HG03064 (cell line): ENCODE measurements around the gene DCAF4.
"Not testable (repeated sequence)": the region's sequence is repeated elsewhere in the genome, so short reads cannot be mapped to it uniquely, and the experiment has no call there.

Experiments
- ATAC-seq: cut with Tn5 transposase; IDR thresholded peaks from one replicate; pipeline ENCODE4 v1.9.1; 2021; ENCODE audit warnings: low read depth; ENCODE audit not compliant: unreplicated experiment

Gene DCAF4

GRCh38 chr14:72962829-72963312 lies 36.6 kb downstream of the DCAF4 start:
- no peak for ATAC-seq

- no peak for ATAC-seq
Observed at GRCh38 chr14:72965249-72965648, 39.0 kb downstream of the DCAF4 start.

GRCh38 chr14:72966038-72966437 lies 39.8 kb downstream of the DCAF4 start:
- ATAC-seq, result no peak

- no peak for ATAC-seq
Observed at GRCh38 chr14:72968316-72968715, 42.1 kb downstream of the DCAF4 start.

- no peak for ATAC-seq
Observed at GRCh38 chr14:72970058-72970630, 43.9 kb downstream of the DCAF4 start.

- ATAC-seq, result no peak
Observed at GRCh38 chr14:72970824-72971434, 44.7 kb downstream of the DCAF4 start.

- no peak for ATAC-seq
Observed at GRCh38 chr14:72974661-72975060, 48.4 kb downstream of the DCAF4 start.

GRCh38 chr14:72975770-72976169 lies 49.5 kb downstream of the DCAF4 start:
- no peak for ATAC-seq

GRCh38 chr14:72978856-72979255 lies 52.6 kb downstream of the DCAF4 start:
- no peak for ATAC-seq

- ATAC-seq, result no peak
Observed at GRCh38 chr14:72980863-72981262, 54.6 kb downstream of the DCAF4 start.

- ATAC-seq, result no peak
Observed at GRCh38 chr14:72982146-72982708, 56.0 kb downstream of the DCAF4 start.

GRCh38 chr14:72986214-72986613 lies 60.0 kb downstream of the DCAF4 start:
- no peak for ATAC-seq

GRCh38 chr14:72986857-72987256 lies 60.6 kb downstream of the DCAF4 start:
- ATAC-seq, result no peak

GRCh38 chr14:72990171-72990570 lies 63.9 kb downstream of the DCAF4 start:
- no peak for ATAC-seq

- ATAC-seq, result no peak
Observed at GRCh38 chr14:72996916-72997315, 70.7 kb downstream of the DCAF4 start.

GRCh38 chr14:72998252-72998903 lies 72.1 kb downstream of the DCAF4 start:
- no peak for ATAC-seq

GRCh38 chr14:72999316-72999715 lies 73.1 kb downstream of the DCAF4 start:
- ATAC-seq, result no peak

- ATAC-seq, result no peak
Observed at GRCh38 chr14:73000073-73000472, 73.8 kb downstream of the DCAF4 start.

- ATAC-seq, result no peak
Observed at GRCh38 chr14:73003681-73004080, 77.4 kb downstream of the DCAF4 start.

- not testable (repeated sequence) for ATAC-seq
Observed at GRCh38 chr14:73004641-73005040, 78.4 kb downstream of the DCAF4 start.

GRCh38 chr14:73007835-73008234 lies 81.6 kb downstream of the DCAF4 start:
- no peak for ATAC-seq

GRCh38 chr14:73008501-73008900 lies 82.2 kb downstream of the DCAF4 start:
- ATAC-seq, result no peak
